CD8-positive, alpha-beta memory T cell (primary cell): ENCODE measurements around the gene ENAH. TPM values are rescaled to one million over a fixed set of nuclear protein-coding genes. Genes with fewer than 3 reads are reported as not detected.
A peak's percentile ranks its signal among the peaks of the same experiment; 100 is the strongest.
"Not testable (repeated sequence)": the region's sequence is repeated elsewhere in the genome, so short reads cannot be mapped to it uniquely, and the experiment has no call there.

Experiments
- CTCF ChIA-PET: fragments of 350-600 bp; sonication (Branson Sonifier 250); formaldehyde crosslinking; loops from one replicate; lab custom pipeline; 2021; ENCODE audit warnings: antibody characterized with exemption; lab: Charles Lee
- POLR2A ChIA-PET: fragments of 350-600 bp; sonication (Branson Sonifier 250); formaldehyde crosslinking; loops from one replicate; lab custom pipeline; 2021; ENCODE audit warnings: antibody characterized with exemption; lab: Charles Lee
- DNase-seq, 5 donors: peaks; one replicate each; pipeline versions ENCODE4 v3.0.0 to v3.0.0-alpha.2; 2020 to 2022; ENCODE audit warnings: mixed read lengths in 1 of 5
- H3K27ac ChIP-seq: one replicate; pipeline ENCODE4 v1.7.0; 2013; ENCODE audit warnings: low read depth, mild to moderate bottlenecking, low read length, moderate library complexity
- H3K27me3 ChIP-seq: 2 replicates; pipeline ENCODE4 v1.7.0; 2013; ENCODE audit warnings: low read length, mild to moderate bottlenecking; ENCODE audit not compliant: insufficient read depth, poor library complexity, severe bottlenecking
- H3K36me3 ChIP-seq: 2 replicates; pipeline ENCODE4 v1.7.0; 2013; ENCODE audit warnings: mild to moderate bottlenecking, low read length, moderate library complexity; ENCODE audit not compliant: insufficient read depth
- H3K4me1 ChIP-seq: 2 replicates; pipeline ENCODE4 v1.7.0; 2013; ENCODE audit warnings: mild to moderate bottlenecking, low read length, moderate library complexity; ENCODE audit not compliant: insufficient read depth
- H3K4me3 ChIP-seq: 2 replicates; pipeline ENCODE4 v1.7.0; 2013; ENCODE audit warnings: mild to moderate bottlenecking, low read length
- H3K9me3 ChIP-seq: 2 replicates; pipeline ENCODE4 v1.7.0; 2013; ENCODE audit warnings: mild to moderate bottlenecking, low read length
- H3K27ac Mint-ChIP-seq, 8 donors: one replicate each; pipeline ENCODE4 v1.8.0; 2020 to 2021; ENCODE audit warnings: mixed read lengths in 8 of 8, mild to moderate bottlenecking in 6 of 8, inconsistent platforms in 3 of 8, moderate library complexity in 3 of 8
- H3K27me3 Mint-ChIP-seq, 2 donors: one replicate each; pipeline ENCODE4 v1.8.0; 2020 to 2021; ENCODE audit warnings: mixed read lengths in 2 of 2, mild to moderate bottlenecking in 1 of 2, moderate library complexity in 1 of 2
- H3K36me3 Mint-ChIP-seq, 3 donors: one replicate each; pipeline ENCODE4 v1.8.0; 2020 to 2021; ENCODE audit warnings: mixed read lengths in 3 of 3, inconsistent platforms in 1 of 3, mild to moderate bottlenecking in 1 of 3
- H3K4me1 Mint-ChIP-seq, 3 donors: one replicate each; pipeline ENCODE4 v1.8.0; 2020 to 2021; ENCODE audit warnings: mixed read lengths in 3 of 3, inconsistent platforms in 1 of 3, mild to moderate bottlenecking in 1 of 3
- H3K4me3 Mint-ChIP-seq, 7 donors: one replicate each; pipeline ENCODE4 v1.8.0; 2020 to 2021; ENCODE audit warnings: mixed read lengths in 7 of 7, mild to moderate bottlenecking in 6 of 7, moderate library complexity in 4 of 7, inconsistent platforms in 2 of 7
- H3K9me3 Mint-ChIP-seq, 5 donors: one replicate each; pipeline ENCODE4 v1.8.0; 2020 to 2022; ENCODE audit warnings: mixed read lengths in 5 of 5, mild to moderate bottlenecking in 3 of 5, moderate library complexity in 2 of 5, inconsistent platforms in 1 of 5
- polyA plus RNA-seq: library from polyadenylated mRNA; unstranded; fragments of 300-500 nt; fragmentation: Illumina TruSeq; gene quantifications from one replicate; pipeline ENCODE4 v1.2.3, GENCODE V29; 2021
- total RNA-seq, 2 experiments: library from RNA; stranded (reverse); gene quantifications; one replicate each; pipeline ENCODE4 v1.2.3, GENCODE V29; 2021

Gene ENAH
- total and polyA plus RNA-seq, 3 experiments from 2014 or later, result 0.53 TPM; not detected in 1

GRCh38 chr1:225694151-225694603 lies 41.3 kb upstream of the ENAH start:
- Histone ChIP-seq H3K36me3 (no peaks in the 10 kb centered on the region), H3K27ac (no peak overlapping the region), H3K27me3 (no peaks in the 10 kb centered on the region), H3K4me3 (no peak overlapping the region), H3K4me1 (no peaks in the 10 kb centered on the region), H3K9me3 (no peaks in the 10 kb centered on the region)
- POLR2A ChIA-PET, result no interaction called here
- H3K9me3 Mint-ChIP-seq, result peaks cover 0 to 2% (median 0%) of the 10 kb centered on the region in 5 donors
- no peak for DNase-seq
- H3K4me3 Mint-ChIP-seq, result no peak overlapping the region
- CTCF ChIA-PET, result no interaction called here
- peaks cover 0 to 5% (median 0%) of the 10 kb centered on the region in 3 donors for H3K36me3 Mint-ChIP-seq
- no peaks in the 10 kb centered on the region for H3K4me1 Mint-ChIP-seq
- no peak overlapping the region for H3K27ac Mint-ChIP-seq
- H3K27me3 Mint-ChIP-seq, result peaks cover 0 to 22% of the 10 kb centered on the region in 2 donors

DNA sequence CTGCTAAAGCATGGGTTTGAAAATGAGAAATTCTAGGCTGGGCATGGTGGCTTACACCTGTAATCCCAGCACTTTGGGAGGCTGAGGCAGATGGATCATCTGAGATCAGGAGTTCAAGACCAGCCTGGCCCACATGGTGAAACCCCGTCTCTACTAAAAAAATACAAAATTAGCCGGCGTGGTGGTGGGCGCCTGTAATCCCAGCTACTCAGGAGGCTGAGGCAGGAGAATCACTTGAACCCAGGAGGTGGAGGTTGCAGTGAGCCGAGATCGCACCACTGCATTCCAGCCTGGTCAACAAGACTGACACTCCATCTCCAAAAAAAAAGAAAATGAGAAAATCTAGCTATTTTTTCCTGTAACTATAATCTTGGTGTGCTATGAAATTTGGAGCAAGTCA lies 40.8 kb upstream of the ENAH start:
- CTCF ChIA-PET, H3K27ac ChIP-seq, H3K9me3 ChIP-seq, POLR2A ChIA-PET, H3K4me3 Mint-ChIP-seq, H3K4me1 Mint-ChIP-seq, H3K36me3 ChIP-seq, H3K9me3 Mint-ChIP-seq, DNase-seq, H3K27me3 ChIP-seq, H3K36me3 Mint-ChIP-seq, H3K4me3 ChIP-seq, H3K4me1 ChIP-seq, H3K27ac Mint-ChIP-seq: not testable (repeated sequence)
- peaks cover 0 to 22% of the 10 kb centered on the region in 2 donors for H3K27me3 Mint-ChIP-seq

GRCh38 chr1:225693085-225693696 lies 40.3 kb upstream of the ENAH start:
- H3K27me3 Mint-ChIP-seq, result peaks cover 0 to 24% of the 10 kb centered on the region in 2 donors
- peaks cover 0 to 2% (median 0%) of the 10 kb centered on the region in 5 donors for H3K9me3 Mint-ChIP-seq
- no peaks in the 10 kb centered on the region for H3K4me1 Mint-ChIP-seq
- Histone ChIP-seq H3K27ac (no peak overlapping the region), H3K36me3 (no peaks in the 10 kb centered on the region), H3K4me3 (no peak overlapping the region), H3K4me1 (no peaks in the 10 kb centered on the region), H3K27me3 (no peaks in the 10 kb centered on the region), H3K9me3 (no peaks in the 10 kb centered on the region)
- DNase-seq, result no peak
- no peak overlapping the region for H3K4me3 Mint-ChIP-seq
- POLR2A ChIA-PET, result no interaction called here
- CTCF ChIA-PET, result no interaction called here
- peaks cover 0 to 5% (median 0%) of the 10 kb centered on the region in 3 donors for H3K36me3 Mint-ChIP-seq
- no peak overlapping the region for H3K27ac Mint-ChIP-seq

GRCh38 chr1:225692517-225692879 lies 39.6 kb upstream of the ENAH start:
- no peak overlapping the region for H3K27ac ChIP-seq
- peaks cover 0 to 5% (median 0%) of the 10 kb centered on the region in 3 donors for H3K36me3 Mint-ChIP-seq
- CTCF ChIA-PET, result no interaction called here
- no peaks in the 10 kb centered on the region for H3K4me1 Mint-ChIP-seq
- no peak for DNase-seq
- H3K4me3 Mint-ChIP-seq, result no peak overlapping the region
- H3K36me3 ChIP-seq, result no peaks in the 10 kb centered on the region
- H3K9me3 Mint-ChIP-seq, result peaks cover 0 to 2% (median 0%) of the 10 kb centered on the region in 5 donors
- H3K4me1 ChIP-seq, result no peaks in the 10 kb centered on the region
- no peak overlapping the region for H3K4me3 ChIP-seq
- H3K27me3 ChIP-seq, result no peaks in the 10 kb centered on the region
- peaks cover 0 to 26% of the 10 kb centered on the region in 2 donors for H3K27me3 Mint-ChIP-seq
- POLR2A ChIA-PET, result no interaction called here
- no peaks in the 10 kb centered on the region for H3K9me3 ChIP-seq
- H3K27ac Mint-ChIP-seq, result no peak overlapping the region

DNA sequence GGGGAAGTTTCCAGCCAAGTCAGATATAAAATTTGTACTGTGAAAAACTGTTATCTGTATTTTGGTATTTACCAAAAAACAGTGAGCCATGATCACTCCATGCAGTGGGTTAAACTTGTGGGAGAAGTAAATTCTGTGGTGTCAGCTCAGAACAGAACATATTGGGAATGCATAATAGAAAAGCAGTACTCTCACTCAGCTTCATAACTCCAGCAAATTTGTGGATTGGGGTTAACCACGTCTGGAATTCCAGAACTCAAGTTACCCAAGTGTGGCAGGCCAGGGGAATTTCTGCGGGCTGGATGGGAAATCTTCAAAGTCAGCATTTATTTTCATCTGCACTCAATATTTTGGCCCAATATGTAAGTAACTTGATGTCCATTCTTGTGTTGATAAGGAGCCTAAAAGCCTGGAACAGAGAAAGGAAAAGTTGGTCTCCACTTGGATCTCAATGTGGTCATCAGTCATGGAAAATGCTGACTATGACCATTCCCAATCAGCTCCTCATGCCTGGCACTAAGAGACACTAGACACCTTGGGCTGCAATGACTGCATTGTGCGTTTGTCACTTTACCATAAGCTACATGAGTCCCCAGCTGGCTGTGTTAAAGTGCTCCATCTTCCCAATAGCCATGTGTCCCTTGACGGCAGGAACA lies 39.1 kb upstream of the ENAH start:
- H3K9me3 Mint-ChIP-seq, result peaks cover 0 to 2% (median 0%) of the 10 kb centered on the region in 5 donors
- Histone ChIP-seq H3K4me1 (no peaks in the 10 kb centered on the region), H3K27me3 (no peaks in the 10 kb centered on the region), H3K36me3 (no peaks in the 10 kb centered on the region), H3K27ac (no peak overlapping the region), H3K9me3 (no peaks in the 10 kb centered on the region), H3K4me3 (no peak overlapping the region)
- DNase-seq, result no peak
- no peak overlapping the region for H3K27ac Mint-ChIP-seq
- peaks cover 0 to 5% (median 0%) of the 10 kb centered on the region in 3 donors for H3K36me3 Mint-ChIP-seq
- H3K4me3 Mint-ChIP-seq, result no peak overlapping the region
- H3K27me3 Mint-ChIP-seq, result peaks cover 0 to 26% of the 10 kb centered on the region in 2 donors
- H3K4me1 Mint-ChIP-seq, result no peaks in the 10 kb centered on the region
- CTCF ChIA-PET, result no interaction called here
- POLR2A ChIA-PET, result no interaction called here

GRCh38 chr1:225691377-225691776 lies 38.5 kb upstream of the ENAH start:
- H3K27ac Mint-ChIP-seq, result no peak overlapping the region
- ChIA-PET CTCF (no interaction called here), POLR2A (no interaction called here)
- H3K36me3 ChIP-seq, result no peaks in the 10 kb centered on the region
- H3K36me3 Mint-ChIP-seq, result peaks cover 0 to 5% (median 0%) of the 10 kb centered on the region in 3 donors
- H3K27ac ChIP-seq, result no peak overlapping the region
- peaks cover 0 to 2% (median 0%) of the 10 kb centered on the region in 5 donors for H3K9me3 Mint-ChIP-seq
- H3K27me3 Mint-ChIP-seq, result peaks cover 1 to 29% of the 10 kb centered on the region in 2 donors
- no peak for DNase-seq
- H3K4me3 ChIP-seq, result no peak overlapping the region
- H3K4me3 Mint-ChIP-seq, result no peak overlapping the region
- H3K9me3 ChIP-seq, result no peaks in the 10 kb centered on the region
- H3K4me1 Mint-ChIP-seq, result no peaks in the 10 kb centered on the region
- H3K27me3 ChIP-seq, result no peaks in the 10 kb centered on the region
- no peaks in the 10 kb centered on the region for H3K4me1 ChIP-seq

GRCh38 chr1:225689882-225690459 lies 37.0 kb upstream of the ENAH start:
- ChIA-PET CTCF (no interaction called here), POLR2A (no interaction called here)
- no peak for DNase-seq
- H3K9me3 Mint-ChIP-seq, result no peaks in the 10 kb centered on the region
- Histone ChIP-seq H3K4me3 (no peak overlapping the region), H3K27me3 (no peaks in the 10 kb centered on the region), H3K9me3 (no peaks in the 10 kb centered on the region), H3K27ac (no peak overlapping the region), H3K4me1 (no peaks in the 10 kb centered on the region), H3K36me3 (no peaks in the 10 kb centered on the region)
- no peaks in the 10 kb centered on the region for H3K4me1 Mint-ChIP-seq
- peaks cover 0 to 5% (median 0%) of the 10 kb centered on the region in 3 donors for H3K36me3 Mint-ChIP-seq
- peak overlapping the region in 1 of 8 donors; percentile 57 for H3K27ac Mint-ChIP-seq
- peaks cover 5 to 29% of the 10 kb centered on the region in 2 donors for H3K27me3 Mint-ChIP-seq
- H3K4me3 Mint-ChIP-seq, result no peak overlapping the region

DNA sequence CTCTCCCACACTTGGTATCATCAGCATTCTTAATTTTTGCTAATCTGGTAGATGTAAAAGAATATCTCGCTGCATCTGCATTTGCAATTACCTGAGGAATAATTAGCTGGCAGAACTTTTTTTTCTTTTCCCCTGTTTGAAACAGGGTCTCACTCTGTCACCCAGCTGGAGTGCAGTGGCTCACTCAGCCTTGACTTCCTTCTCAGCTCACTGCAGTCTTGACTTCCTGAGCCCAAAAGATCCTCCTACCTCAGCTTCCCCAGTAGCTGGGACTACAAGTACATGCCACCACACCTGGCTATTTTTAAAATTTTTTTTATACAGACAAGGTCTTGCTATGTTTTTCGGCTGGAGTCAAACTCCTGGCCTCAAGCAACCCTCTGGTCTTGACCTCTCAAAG lies 35.4 kb upstream of the ENAH start:
- ChIA-PET POLR2A (interaction anchor here (0.5 kb wide), 1 partner anchor 466 kb away, joined by 4 read pairs; no protein-coding TSS in a partner anchor), CTCF (no interaction called here)
- H3K4me3 ChIP-seq, result no peak overlapping the region
- no peaks in the 10 kb centered on the region for H3K27me3 ChIP-seq
- H3K4me1 ChIP-seq, result no peaks in the 10 kb centered on the region
- H3K4me1 Mint-ChIP-seq, result no peaks in the 10 kb centered on the region
- H3K9me3 Mint-ChIP-seq, result no peaks in the 10 kb centered on the region
- DNase-seq, result no peak
- peaks cover 0 to 5% (median 0%) of the 10 kb centered on the region in 3 donors for H3K36me3 Mint-ChIP-seq
- no peaks in the 10 kb centered on the region for H3K9me3 ChIP-seq
- peaks cover 6 to 30% of the 10 kb centered on the region in 2 donors for H3K27me3 Mint-ChIP-seq
- H3K4me3 Mint-ChIP-seq, result no peak overlapping the region
- no peak overlapping the region for H3K27ac Mint-ChIP-seq
- H3K27ac ChIP-seq, result no peak overlapping the region
- no peaks in the 10 kb centered on the region for H3K36me3 ChIP-seq
